Measurements from ENCODE around the gene FAM20A.

Gene FAM20A

DNA sequence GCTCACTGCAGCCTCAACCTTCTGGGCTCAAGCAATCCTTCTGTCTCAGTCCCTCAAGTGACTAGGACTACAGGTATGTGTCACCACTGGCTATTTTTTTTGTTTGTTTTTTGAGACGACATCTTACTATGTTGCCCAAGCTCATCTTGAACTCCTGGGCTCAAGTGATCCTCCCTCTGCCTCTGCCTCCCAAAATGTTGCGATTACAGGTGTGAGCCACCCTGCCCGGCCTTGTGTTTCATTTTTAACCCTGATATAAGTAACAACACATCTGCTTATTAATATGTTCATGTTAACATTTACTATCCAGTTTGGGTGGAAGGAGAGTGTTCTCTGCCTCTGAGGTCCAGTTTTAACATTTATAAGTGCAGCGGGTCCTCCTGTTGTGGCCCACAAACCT, 3.1 kb downstream of the FAM20A start:
- POLR2A ChIA-PET: no interaction called here
- Histone ChIP-seq H3K27ac (ENCODE audit: extremely low read depth, low read depth, low read length) (no peak overlapping the region), H3K4me1 (ENCODE audit: control insufficient read depth, insufficient read depth, low read length) (peaks cover 9% of the 10 kb centered on the region), H3K4me3 (ENCODE audit: low read depth, low read length) (no peak overlapping the region), H3K36me3 (ENCODE audit: control insufficient read depth in 2 of 2, insufficient read depth in 1 of 2, low read length in 2 of 2) (no peaks in the 10 kb centered on the region), H3K9me3 (ENCODE audit: control insufficient read depth, insufficient read depth, low read depth, low read length) (no peaks in the 10 kb centered on the region)
- TF ChIP-seq ZNF548 (tag by site-specific recombination; IDR thresholded peaks at IDR 0.05) (no peak), SALL2 (tag by site-specific recombination; IDR thresholded peaks at IDR 0.05; ENCODE audit: borderline replicate concordance) (no peak), ZNF239 (tag by site-specific recombination; IDR thresholded peaks at IDR 0.05) (no peak), ZNF175 (tag by site-specific recombination; IDR thresholded peaks at IDR 0.05) (no peak), ZNF514 (tag by site-specific recombination; IDR thresholded peaks at IDR 0.05) (no peak), ZNF221 (tag by site-specific recombination; IDR thresholded peaks at IDR 0.05; ENCODE audit: borderline replicate concordance) (no peak), ZNF473 (tag by site-specific recombination; IDR thresholded peaks at IDR 0.05) (no peak), ZNF596 (tag by site-specific recombination; IDR thresholded peaks at IDR 0.05) (no peak)
- TF ChIP-seq, protein P1, sequence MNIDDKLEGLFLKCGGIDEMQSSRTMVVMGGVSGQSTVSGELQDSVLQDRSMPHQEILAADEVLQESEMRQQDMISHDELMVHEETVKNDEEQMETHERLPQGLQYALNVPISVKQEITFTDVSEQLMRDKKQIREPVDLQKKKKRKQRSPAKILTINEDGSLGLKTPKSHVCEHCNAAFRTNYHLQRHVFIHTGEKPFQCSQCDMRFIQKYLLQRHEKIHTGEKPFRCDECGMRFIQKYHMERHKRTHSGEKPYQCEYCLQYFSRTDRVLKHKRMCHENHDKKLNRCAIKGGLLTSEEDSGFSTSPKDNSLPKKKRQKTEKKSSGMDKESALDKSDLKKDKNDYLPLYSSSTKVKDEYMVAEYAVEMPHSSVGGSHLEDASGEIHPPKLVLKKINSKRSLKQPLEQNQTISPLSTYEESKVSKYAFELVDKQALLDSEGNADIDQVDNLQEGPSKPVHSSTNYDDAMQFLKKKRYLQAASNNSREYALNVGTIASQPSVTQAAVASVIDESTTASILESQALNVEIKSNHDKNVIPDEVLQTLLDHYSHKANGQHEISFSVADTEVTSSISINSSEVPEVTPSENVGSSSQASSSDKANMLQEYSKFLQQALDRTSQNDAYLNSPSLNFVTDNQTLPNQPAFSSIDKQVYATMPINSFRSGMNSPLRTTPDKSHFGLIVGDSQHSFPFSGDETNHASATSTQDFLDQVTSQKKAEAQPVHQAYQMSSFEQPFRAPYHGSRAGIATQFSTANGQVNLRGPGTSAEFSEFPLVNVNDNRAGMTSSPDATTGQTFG (tag by site-specific recombination; IDR thresholded peaks at IDR 0.05; ENCODE audit: borderline replicate concordance): no peak
- TF ChIP-seq, protein P2, sequence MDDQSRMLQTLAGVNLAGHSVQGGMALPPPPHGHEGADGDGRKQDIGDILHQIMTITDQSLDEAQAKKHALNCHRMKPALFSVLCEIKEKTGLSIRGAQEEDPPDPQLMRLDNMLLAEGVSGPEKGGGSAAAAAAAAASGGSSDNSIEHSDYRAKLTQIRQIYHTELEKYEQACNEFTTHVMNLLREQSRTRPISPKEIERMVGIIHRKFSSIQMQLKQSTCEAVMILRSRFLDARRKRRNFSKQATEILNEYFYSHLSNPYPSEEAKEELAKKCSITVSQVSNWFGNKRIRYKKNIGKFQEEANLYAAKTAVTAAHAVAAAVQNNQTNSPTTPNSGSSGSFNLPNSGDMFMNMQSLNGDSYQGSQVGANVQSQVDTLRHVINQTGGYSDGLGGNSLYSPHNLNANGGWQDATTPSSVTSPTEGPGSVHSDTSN (CRISPR knock-in tag; IDR thresholded peaks at IDR 0.05): no peak
- TF ChIP-seq, protein P3, sequence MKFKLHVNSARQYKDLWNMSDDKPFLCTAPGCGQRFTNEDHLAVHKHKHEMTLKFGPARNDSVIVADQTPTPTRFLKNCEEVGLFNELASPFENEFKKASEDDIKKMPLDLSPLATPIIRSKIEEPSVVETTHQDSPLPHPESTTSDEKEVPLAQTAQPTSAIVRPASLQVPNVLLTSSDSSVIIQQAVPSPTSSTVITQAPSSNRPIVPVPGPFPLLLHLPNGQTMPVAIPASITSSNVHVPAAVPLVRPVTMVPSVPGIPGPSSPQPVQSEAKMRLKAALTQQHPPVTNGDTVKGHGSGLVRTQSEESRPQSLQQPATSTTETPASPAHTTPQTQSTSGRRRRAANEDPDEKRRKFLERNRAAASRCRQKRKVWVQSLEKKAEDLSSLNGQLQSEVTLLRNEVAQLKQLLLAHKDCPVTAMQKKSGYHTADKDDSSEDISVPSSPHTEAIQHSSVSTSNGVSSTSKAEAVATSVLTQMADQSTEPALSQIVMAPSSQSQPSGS (tag by site-specific recombination; IDR thresholded peaks at IDR 0.05; ENCODE audit: low read depth): no peak
- TF ChIP-seq, protein P4, sequence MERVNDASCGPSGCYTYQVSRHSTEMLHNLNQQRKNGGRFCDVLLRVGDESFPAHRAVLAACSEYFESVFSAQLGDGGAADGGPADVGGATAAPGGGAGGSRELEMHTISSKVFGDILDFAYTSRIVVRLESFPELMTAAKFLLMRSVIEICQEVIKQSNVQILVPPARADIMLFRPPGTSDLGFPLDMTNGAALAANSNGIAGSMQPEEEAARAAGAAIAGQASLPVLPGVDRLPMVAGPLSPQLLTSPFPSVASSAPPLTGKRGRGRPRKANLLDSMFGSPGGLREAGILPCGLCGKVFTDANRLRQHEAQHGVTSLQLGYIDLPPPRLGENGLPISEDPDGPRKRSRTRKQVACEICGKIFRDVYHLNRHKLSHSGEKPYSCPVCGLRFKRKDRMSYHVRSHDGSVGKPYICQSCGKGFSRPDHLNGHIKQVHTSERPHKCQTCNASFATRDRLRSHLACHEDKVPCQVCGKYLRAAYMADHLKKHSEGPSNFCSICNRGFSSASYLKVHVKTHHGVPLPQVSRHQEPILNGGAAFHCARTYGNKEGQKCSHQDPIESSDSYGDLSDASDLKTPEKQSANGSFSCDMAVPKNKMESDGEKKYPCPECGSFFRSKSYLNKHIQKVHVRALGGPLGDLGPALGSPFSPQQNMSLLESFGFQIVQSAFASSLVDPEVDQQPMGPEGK (tag by site-specific recombination; IDR thresholded peaks at IDR 0.05): no peak
- TF ChIP-seq, protein P5, sequence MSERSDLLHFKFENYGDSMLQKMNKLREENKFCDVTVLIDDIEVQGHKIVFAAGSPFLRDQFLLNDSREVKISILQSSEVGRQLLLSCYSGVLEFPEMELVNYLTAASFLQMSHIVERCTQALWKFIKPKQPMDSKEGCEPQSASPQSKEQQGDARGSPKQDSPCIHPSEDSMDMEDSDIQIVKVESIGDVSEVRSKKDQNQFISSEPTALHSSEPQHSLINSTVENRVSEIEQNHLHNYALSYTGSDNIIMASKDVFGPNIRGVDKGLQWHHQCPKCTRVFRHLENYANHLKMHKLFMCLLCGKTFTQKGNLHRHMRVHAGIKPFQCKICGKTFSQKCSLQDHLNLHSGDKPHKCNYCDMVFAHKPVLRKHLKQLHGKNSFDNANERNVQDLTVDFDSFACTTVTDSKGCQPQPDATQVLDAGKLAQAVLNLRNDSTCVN (tag by site-specific recombination; optimal IDR thresholded peaks at IDR 0.05): no peak
- CTCF ChIA-PET: interaction anchor here (1.1 to 1.8 kb wide), 2 partner anchors 14 to 16 kb away, joined by 3 read pairs; no protein-coding TSS in a partner anchor

DNA sequence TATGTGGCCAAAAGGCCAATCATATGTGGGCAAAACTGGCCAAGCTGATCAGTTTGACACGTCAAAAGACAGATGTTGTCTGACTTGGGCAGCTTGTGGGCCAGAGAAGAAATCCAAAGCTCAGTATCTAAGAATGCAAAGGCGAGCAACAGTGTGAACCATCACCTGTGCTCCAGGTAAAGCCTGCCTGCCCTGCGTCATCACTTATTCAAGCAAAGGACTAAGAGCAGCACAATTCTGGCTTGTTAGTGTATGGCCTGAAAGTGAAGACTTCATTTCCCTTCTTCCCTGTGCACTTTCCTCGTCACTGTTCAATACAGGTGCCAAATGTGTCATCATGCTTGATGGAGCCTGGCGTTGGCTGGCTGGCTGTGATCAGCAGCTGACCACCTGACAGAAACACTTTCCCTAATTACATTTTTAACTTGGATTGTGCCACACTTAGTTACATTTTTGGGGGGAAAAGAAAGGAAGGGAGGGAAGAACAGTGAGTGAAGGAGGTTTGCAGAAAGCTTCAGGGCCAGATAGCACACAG, 4.7 kb downstream of the FAM20A start:
- H3K36me3 ChIP-seq (ENCODE audit: control insufficient read depth in 2 of 2, insufficient read depth in 1 of 2, low read length in 2 of 2): no peaks in the 10 kb centered on the region
- peaks cover 11% of the 10 kb centered on the region for H3K4me1 ChIP-seq (ENCODE audit: control insufficient read depth, insufficient read depth, low read length)
- ChIA-PET POLR2A (no interaction called here), CTCF (interaction anchor here (1.3 to 1.7 kb wide), 2 partner anchors 17 to 63 kb away, joined by 5 to 6 read pairs; no protein-coding TSS in a partner anchor)
- H3K9me3 ChIP-seq (ENCODE audit: control insufficient read depth, insufficient read depth, low read depth, low read length): no peaks in the 10 kb centered on the region
- TF ChIP-seq WT1 (tag by site-specific recombination; IDR thresholded peaks at IDR 0.05) (no peak), ZNF660 (tag by site-specific recombination; IDR thresholded peaks at IDR 0.05) (no peak), PRDM1 (tag by site-specific recombination; IDR thresholded peaks at IDR 0.05) (peak; percentile 71), ZNF266 (tag by site-specific recombination; IDR thresholded peaks at IDR 0.05; ENCODE audit: low read depth) (no peak)
- H3K27ac ChIP-seq (ENCODE audit: extremely low read depth, low read depth, low read length): no peak overlapping the region
- H3K4me3 ChIP-seq (ENCODE audit: low read depth, low read length): no peak overlapping the region

Data from HEK293 (cell line).